ENCODE results near the gene ADGRA1. TPM values are rescaled to one million over a fixed set of nuclear protein-coding genes. Genes with fewer than 3 reads are reported as not detected.

ADGRA1 gene
- total RNA-seq, 1 donor from 2014 or later: 9.1 TPM

- Mint-ChIP-seq H3K36me3 (ENCODE audit: unreplicated experiment) (no peaks in the 10 kb centered on the region), H3K27ac (ENCODE audit: unreplicated experiment) (no peak overlapping the region), H3K4me3 (ENCODE audit: unreplicated experiment) (no peak overlapping the region), H3K9me3 (ENCODE audit: unreplicated experiment) (peaks cover 4% of the 10 kb centered on the region), H3K4me1 (ENCODE audit: low read depth, unreplicated experiment) (peaks cover 2% of the 10 kb centered on the region), H3K27me3 (ENCODE audit: unreplicated experiment) (peaks cover 11% of the 10 kb centered on the region)
- no peak for DNase-seq
- TF ChIP-seq CTCF (IDR thresholded peaks at IDR 0.05; ENCODE audit: partially characterized antibody, unreplicated experiment): no peak
Observed at GRCh38 chr10:133059571-133059970, 28.2 kb upstream of the ADGRA1 start.

GRCh38 chr10:133060022-133060421, 27.7 kb upstream of the ADGRA1 start:
- Mint-ChIP-seq H3K4me1 (ENCODE audit: low read depth, unreplicated experiment) (peaks cover 2% of the 10 kb centered on the region), H3K27me3 (ENCODE audit: unreplicated experiment) (peaks cover 9% of the 10 kb centered on the region), H3K36me3 (ENCODE audit: unreplicated experiment) (no peaks in the 10 kb centered on the region), H3K27ac (ENCODE audit: unreplicated experiment) (no peak overlapping the region), H3K9me3 (ENCODE audit: unreplicated experiment) (peaks cover 6% of the 10 kb centered on the region), H3K4me3 (ENCODE audit: unreplicated experiment) (no peak overlapping the region)
- no peak for DNase-seq
- no peak for TF ChIP-seq CTCF (IDR thresholded peaks at IDR 0.05; ENCODE audit: partially characterized antibody, unreplicated experiment)

GRCh38 chr10:133060466-133060865, 27.3 kb upstream of the ADGRA1 start:
- no peak for TF ChIP-seq CTCF (IDR thresholded peaks at IDR 0.05; ENCODE audit: partially characterized antibody, unreplicated experiment)
- peaks cover 8% of the 10 kb centered on the region for H3K27me3 Mint-ChIP-seq (ENCODE audit: unreplicated experiment)
- H3K9me3 Mint-ChIP-seq (ENCODE audit: unreplicated experiment): peaks cover 6% of the 10 kb centered on the region
- no peaks in the 10 kb centered on the region for H3K36me3 Mint-ChIP-seq (ENCODE audit: unreplicated experiment)
- DNase-seq: no peak
- no peak overlapping the region for H3K27ac Mint-ChIP-seq (ENCODE audit: unreplicated experiment)
- H3K4me1 Mint-ChIP-seq (ENCODE audit: low read depth, unreplicated experiment): peaks cover 2% of the 10 kb centered on the region
- no peak overlapping the region for H3K4me3 Mint-ChIP-seq (ENCODE audit: unreplicated experiment)

GRCh38 chr10:133060881-133061280, 26.8 kb upstream of the ADGRA1 start:
- no peak for TF ChIP-seq CTCF (IDR thresholded peaks at IDR 0.05; ENCODE audit: partially characterized antibody, unreplicated experiment)
- DNase-seq: no peak
- Mint-ChIP-seq H3K4me1 (ENCODE audit: low read depth, unreplicated experiment) (peaks cover 2% of the 10 kb centered on the region), H3K27ac (ENCODE audit: unreplicated experiment) (no peak overlapping the region), H3K9me3 (ENCODE audit: unreplicated experiment) (peaks cover 6% of the 10 kb centered on the region), H3K4me3 (ENCODE audit: unreplicated experiment) (no peak overlapping the region), H3K27me3 (ENCODE audit: unreplicated experiment) (peaks cover 8% of the 10 kb centered on the region), H3K36me3 (ENCODE audit: unreplicated experiment) (no peaks in the 10 kb centered on the region)

GRCh38 chr10:133061296-133062038, 26.3 kb upstream of the ADGRA1 start:
- no peak overlapping the region for H3K27ac Mint-ChIP-seq (ENCODE audit: unreplicated experiment)
- H3K36me3 Mint-ChIP-seq (ENCODE audit: unreplicated experiment): no peaks in the 10 kb centered on the region
- TF ChIP-seq CTCF (IDR thresholded peaks at IDR 0.05; ENCODE audit: partially characterized antibody, unreplicated experiment): no peak
- peaks cover 5% of the 10 kb centered on the region for H3K27me3 Mint-ChIP-seq (ENCODE audit: unreplicated experiment)
- peaks cover 2% of the 10 kb centered on the region for H3K4me1 Mint-ChIP-seq (ENCODE audit: low read depth, unreplicated experiment)
- no peak for DNase-seq
- H3K4me3 Mint-ChIP-seq (ENCODE audit: unreplicated experiment): no peak overlapping the region
- H3K9me3 Mint-ChIP-seq (ENCODE audit: unreplicated experiment): peaks cover 6% of the 10 kb centered on the region

All from glutamatergic neuron (in vitro differentiated cells).